GM12878 (cell line): Measurements from ENCODE around the gene NAA10. TPM values are rescaled to one million over a fixed set of nuclear protein-coding genes. Genes with fewer than 3 reads are reported as not detected.

ENCODE experiments used
- ATAC-seq: fragments of 200-7000 bp; cut with Tn5 transposase; 3 replicates; pipeline ENCODE4 v1.9.1; 2020; ENCODE audit warnings: mild to moderate bottlenecking, moderate library complexity
- BruUV-seq: library from RNA; stranded (reverse); fragments of 400-500 nt; replicated peaks from 2 replicates; lab custom pipeline; 2021; lab: Mats Ljungman, UMichigan
- CTCF ChIA-PET: fragments of 300-600 bp; sonication (Branson Sonifier 250); formaldehyde crosslinking; extraction: SDS; loops from one replicate; lab custom pipeline; 2021; ENCODE audit warnings: inconsistent platforms; lab: Yijun Ruan, JAX
- POLR2A ChIA-PET: fragments of 350-600 bp; formaldehyde crosslinking; extraction: SDS; loops from one replicate; lab custom pipeline; 2021; ENCODE audit warnings: inconsistent platforms; lab: Charles Lee
- RAD21 ChIA-PET: fragments of 300-600 bp; sonication (Branson Sonifier 250); formaldehyde crosslinking; loops from one replicate; lab custom pipeline; 2023; ENCODE audit warnings: antibody characterized with exemption; ENCODE audit not compliant: unreplicated experiment; lab: Charles Lee
- SMC1A ChIA-PET: fragments of 300-600 bp; sonication (Branson Sonifier 250); formaldehyde crosslinking; loops from one replicate; lab custom pipeline; 2023; ENCODE audit not compliant: unreplicated experiment, uncharacterized antibody; lab: Charles Lee
- DNase-seq: peaks from one replicate; pipeline ENCODE4 v3.0.0-alpha.2; 2011; ENCODE audit warnings: low read depth, low spot score
- FAIRE-seq: peaks from 3 replicates; lab custom pipeline; 2011; peaks lifted over from hg19 to GRCh38; lab: Jason Lieb, UNC
- H2AFZ ChIP-seq: 2 replicates; pipeline ENCODE4 v1.6.0; 2011; ENCODE audit warnings: low read depth, low read length, control low read depth; ENCODE audit not compliant: control insufficient read depth
- H3K27ac ChIP-seq: 2 replicates; pipeline ENCODE4 v1.5.1; 2011; ENCODE audit warnings: control low read depth; ENCODE audit not compliant: control insufficient read depth, insufficient read depth
- H3K27me3 ChIP-seq, 2 experiments: replicated peaks in 1 of 2; 2 replicates each; pipeline versions ENCODE4 v1.6.0 to v1.6.1; 2011; ENCODE audit warnings: low read length in 1 of 2; ENCODE audit not compliant: control insufficient read depth in 2 of 2, insufficient read depth in 2 of 2
- H3K36me3 ChIP-seq, 2 experiments: 2 replicates each; pipeline ENCODE4 v1.5.1; 2011; ENCODE audit warnings: low read length in 1 of 2; ENCODE audit not compliant: control insufficient read depth in 2 of 2, insufficient read depth in 2 of 2
- H3K4me1 ChIP-seq: 2 replicates; pipeline ENCODE4 v1.6.1; 2011; ENCODE audit warnings: mild to moderate bottlenecking, low read length, moderate library complexity, mixed read lengths; ENCODE audit not compliant: control insufficient read depth, insufficient read depth
- H3K4me2 ChIP-seq: 2 replicates; pipeline ENCODE4 v1.6.0; 2011; ENCODE audit warnings: control low read depth; ENCODE audit not compliant: control insufficient read depth, insufficient read depth
- H3K4me3 ChIP-seq: fragments of 200-600 bp; sonication (generic); 2 replicates; pipeline ENCODE4 v1.5.1; 2016
- H3K79me2 ChIP-seq: 2 replicates; pipeline ENCODE4 v1.6.0; 2011; ENCODE audit warnings: low read length; ENCODE audit not compliant: control insufficient read depth, insufficient read depth
- H3K9ac ChIP-seq: 2 replicates; pipeline ENCODE4 v1.8.0; 2011; ENCODE audit warnings: low read length, control low read depth, mixed read lengths; ENCODE audit not compliant: control insufficient read depth, insufficient read depth
- H3K9me3 ChIP-seq: replicated peaks from 3 replicates; pipeline ENCODE4 v1.5.1; 2011; ENCODE audit warnings: mild to moderate bottlenecking, low read length; ENCODE audit not compliant: control insufficient read depth, insufficient read depth
- H4K20me1 ChIP-seq: 2 replicates; pipeline ENCODE4 v1.6.0; 2011; ENCODE audit not compliant: control insufficient read depth, insufficient read depth
- ATF2 ChIP-seq: IDR thresholded peaks from 2 replicates; pipeline ENCODE4 v1.6.1; 2012; ENCODE audit warnings: low read length, inconsistent platforms
- HSF1 ChIP-seq: fragments of 150-350 bp; IDR thresholded peaks from 2 replicates; pipeline ENCODE4 v1.6.1; 2014; ENCODE audit warnings: mild to moderate bottlenecking, low read depth, low read length
- NR2F1 ChIP-seq: fragments of 450-650 bp; conservative IDR thresholded peaks from 2 replicates; pipeline ENCODE4 v1.6.1; 2017; ENCODE audit warnings: mild to moderate bottlenecking
- RAD21 ChIP-seq: IDR thresholded peaks from 2 replicates; pipeline ENCODE4 v1.6.1; 2011; ENCODE audit warnings: mild to moderate bottlenecking, low read depth, low read length, moderate library complexity; ENCODE audit not compliant: insufficient read depth
- RAD51 ChIP-seq: fragments of 450-650 bp; IDR thresholded peaks from 2 replicates; pipeline ENCODE4 v1.6.1; 2016; ENCODE audit warnings: moderate library complexity, mild to moderate bottlenecking, inconsistent platforms
- SIN3A ChIP-seq: IDR thresholded peaks from 2 replicates; pipeline ENCODE4 v1.6.1; 2012; ENCODE audit warnings: low read depth, low read length, improper control_type of control experiment
- SMC3 ChIP-seq: IDR thresholded peaks from 2 replicates; pipeline ENCODE4 v1.6.1; 2011; ENCODE audit warnings: low read length, improper control_type of control experiment, borderline replicate concordance
- SREBF1 ChIP-seq: IDR thresholded peaks from 2 replicates; pipeline ENCODE4 v1.6.1; 2012; ENCODE audit warnings: mild to moderate bottlenecking, low read length
- STAT1 ChIP-seq: fragments of 450-650 bp; conservative IDR thresholded peaks from 2 replicates; pipeline ENCODE4 v1.6.1; 2014; ENCODE audit warnings: antibody characterized with exemption, mild to moderate bottlenecking
- TAF1 ChIP-seq: IDR thresholded peaks from 2 replicates; pipeline ENCODE4 v1.6.1; 2011; ENCODE audit warnings: mild to moderate bottlenecking, low read depth, low read length, borderline replicate concordance
- WGBS: methylation state at CpG from one replicate; pipeline ENCODE4 v1.1.6; 2016; ENCODE audit warnings: low lambda C conversion rate; ENCODE audit not compliant: insufficient replicate concordance, insufficient coverage; ENCODE audit errors: missing lambda C conversion rate; 5-methylcytosine and 5-hydroxymethylcytosine counted together
- in situ Hi-C: fragments of 300-500 bp; cut with MboI; formaldehyde crosslinking; loops from 9 replicates; pipeline ENCODE4 v1.14.3; 2018; ENCODE audit warnings: mixed read lengths
- intact Hi-C: fragments of 100-400 bp; cut with micrococcal nuclease; formaldehyde crosslinking; loops from one replicate; pipeline ENCODE4 v1.14.2; 2022; ENCODE audit not compliant: unreplicated experiment
- polyA plus RNA-seq, 11 experiments: library from polyadenylated mRNA; depleted of rRNA in 4 of 11; unstranded in 6 of 11; stranded (reverse) in 5 of 11; fragments of >200 nt; fragmentation: Nextera tagmentation in 4 of 11; fragmentation: Illumina TruSeq in 1 of 11; extraction: Ambion mirVana in 4 of 11; extraction: Trizol in 1 of 11; gene quantifications; 1 replicate in 1 of 11; 2 replicates in 10 of 11; pipeline versions ENCODE4 v1.2.1 to v1.2.3, GENCODE V29; 2011 to 2016; ENCODE audit warnings: inconsistent platforms in 2 of 11, missing spikeins in 2 of 11, low read depth in 1 of 11
- total RNA-seq, 4 experiments: library from RNA; depleted of rRNA in 3 of 4; stranded (reverse); fragments of >200 nt in 3 of 4; fragmentation: Illumina TruSeq in 1 of 4; extraction: Trizol in 1 of 4; gene quantifications; 2 replicates each; pipeline versions ENCODE4 v1.2.1 to v1.2.3, GENCODE V29; 2013 to 2021

Gene NAA10
- total and polyA plus RNA-seq, 10 of the 15 experiments (the other 5 are each of a cell fraction or from before 2014, with no cell fraction given), result 7.9 to 212 (median 98.9) TPM

DNA sequence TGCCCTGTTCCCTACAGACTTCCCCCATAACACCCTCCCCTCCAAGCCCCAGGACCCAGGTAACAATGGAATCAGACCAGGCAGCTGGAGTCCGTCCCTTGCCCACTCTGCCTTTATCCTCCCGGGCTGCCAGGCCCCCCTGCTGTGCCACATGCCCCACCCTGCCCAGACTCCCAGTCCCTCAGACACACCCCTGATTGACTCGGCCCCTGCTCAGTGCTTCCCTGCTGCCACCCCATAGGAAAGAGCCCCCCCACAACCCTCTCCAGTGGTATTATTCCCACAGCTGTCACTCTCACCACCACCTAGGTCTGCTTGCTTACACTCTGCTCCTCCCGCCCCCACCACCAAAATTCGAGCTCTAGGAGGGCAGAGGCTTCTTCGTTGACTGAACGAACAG lies 4.7 kb upstream of the NAA10 start:
- POLR2A ChIA-PET, result interaction anchor here (0.6 kb wide), 1 partner anchor 13 kb away, joined by 3 read pairs; no protein-coding TSS in a partner anchor

More for the DNA sequence above, 4.7 kb upstream of the NAA10 start:
- no peaks in the 10 kb centered on the region for H3K9me3 ChIP-seq
- ChIA-PET CTCF (interaction anchor here (2.1 kb wide), 1 partner anchor 10 kb away, joined by 6 read pairs; no protein-coding TSS in a partner anchor), SMC1A (no interaction called here), RAD21 (no interaction called here)
- peaks cover 3% of the 10 kb centered on the region for H3K79me2 ChIP-seq
- no peak overlapping the region for H3K4me3 ChIP-seq
- no TSS peak for BruUV-seq
- H2AFZ ChIP-seq, result no peak overlapping the region
- H3K27me3 ChIP-seq, result no peaks in the 10 kb centered on the region
- no peak for TF ChIP-seq STAT1
- TF ChIP-seq NR2F1, result no peak
- no peak for TF ChIP-seq SREBF1
- no peak for TF ChIP-seq RAD51
- no peak for TF ChIP-seq TAF1
- no peak for TF ChIP-seq RAD21
- TF ChIP-seq SIN3A, result no peak
- TF ChIP-seq SMC3, result no peak
- no peak for TF ChIP-seq ATF2
- no peak for TF ChIP-seq HSF1
- no peak overlapping the region for H3K27ac ChIP-seq
- no peaks in the 10 kb centered on the region for H3K4me1 ChIP-seq
- in situ Hi-C loops, result no loop called here
- FAIRE-seq (no peak), ATAC-seq (no peak), DNase-seq (no peak)
- H4K20me1 ChIP-seq, result no peaks in the 10 kb centered on the region
- intact Hi-C loops, result no loop called here
- no peaks in the 10 kb centered on the region for H3K36me3 ChIP-seq
- H3K4me2 ChIP-seq, result no peak overlapping the region
- no peak overlapping the region for H3K9ac ChIP-seq
- WGBS, result 37% methylated on average over 6 of the region's 7 CpGs
